HT-29 (cell line): ENCODE data around the gene CTNNA3. TPM values are rescaled to one million over a fixed set of nuclear protein-coding genes. Genes with fewer than 3 reads are reported as not detected.

ENCODE experiments used
- DNase-seq: peaks from one replicate; pipeline ENCODE4 v3.0.0-alpha.2; 2015; ENCODE audit warnings: low spot score
- total RNA-seq: library from RNA; depleted of rRNA; stranded (reverse); fragments of >200 nt; shearing (Covaris generic); gene quantifications from 2 replicates; pipeline ENCODE4 v1.2.3, GENCODE V29; 2014

CTNNA3 gene
- total RNA-seq, 1 experiment from 2014 or later, result not detected

DNA sequence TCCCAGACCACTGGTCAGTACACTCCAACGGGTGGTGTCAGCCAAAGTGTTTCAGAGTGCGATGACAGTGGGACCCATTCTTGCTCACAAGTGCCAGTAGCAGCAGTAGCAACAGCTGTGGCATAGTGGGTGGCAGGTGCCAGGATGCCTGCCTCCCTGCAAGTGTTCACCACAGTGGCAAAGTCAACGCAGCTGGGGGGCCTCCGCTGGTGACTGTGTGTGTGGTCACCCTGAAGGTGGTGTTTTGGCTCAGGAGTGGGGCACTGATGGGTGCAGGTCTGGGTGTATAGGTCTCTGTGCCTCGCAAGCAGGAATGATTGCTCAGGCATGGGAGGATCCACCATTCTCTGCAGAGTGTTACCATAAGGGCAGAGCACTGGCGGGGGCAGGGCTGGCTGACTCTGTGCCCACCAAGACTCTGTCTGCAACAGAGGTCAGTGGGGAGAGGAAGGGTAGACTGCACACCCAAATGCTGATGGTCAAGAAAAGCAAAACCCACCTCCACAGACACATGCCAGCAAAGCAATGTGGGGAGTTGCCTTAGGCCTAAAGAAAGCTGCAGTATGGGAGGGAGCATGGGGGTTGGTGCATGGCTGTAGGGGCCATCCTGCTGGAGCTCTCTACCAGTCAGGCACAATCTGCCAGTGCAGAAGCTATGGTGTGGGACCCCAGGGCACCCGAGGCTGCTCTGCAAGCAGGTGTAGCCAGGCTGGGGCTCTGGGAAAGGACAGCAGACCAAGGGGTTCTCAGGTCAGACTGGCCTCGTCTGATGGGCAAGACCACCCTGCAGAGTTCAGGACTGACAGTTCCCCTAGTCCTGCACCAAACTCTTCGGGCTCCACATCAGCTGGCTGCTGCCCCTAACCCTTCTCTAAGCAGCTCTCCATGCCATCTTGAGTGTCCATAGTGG lies 368.1 kb downstream of the CTNNA3 start:
- no peak for DNase-seq

DNA sequence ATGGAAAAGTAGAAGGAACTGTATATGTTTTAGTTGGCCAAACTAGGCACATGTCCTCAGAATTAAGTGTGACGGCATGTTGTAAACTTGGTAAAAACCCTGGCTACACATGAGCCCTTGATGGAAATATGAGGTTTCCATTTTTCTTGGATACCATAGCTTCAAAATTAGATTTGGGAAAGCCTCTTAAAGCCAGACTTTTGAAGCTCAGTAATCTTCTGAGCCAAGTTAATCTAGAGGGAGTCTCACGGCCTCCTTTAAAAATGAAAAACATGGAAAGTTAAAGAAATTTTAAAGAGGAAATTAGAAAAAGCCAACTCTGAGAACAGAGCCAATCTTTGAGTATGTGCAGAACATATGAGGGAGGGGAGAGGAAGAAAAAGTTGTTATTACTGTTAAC lies 376.0 kb downstream of the CTNNA3 start:
- no peak for DNase-seq

DNA sequence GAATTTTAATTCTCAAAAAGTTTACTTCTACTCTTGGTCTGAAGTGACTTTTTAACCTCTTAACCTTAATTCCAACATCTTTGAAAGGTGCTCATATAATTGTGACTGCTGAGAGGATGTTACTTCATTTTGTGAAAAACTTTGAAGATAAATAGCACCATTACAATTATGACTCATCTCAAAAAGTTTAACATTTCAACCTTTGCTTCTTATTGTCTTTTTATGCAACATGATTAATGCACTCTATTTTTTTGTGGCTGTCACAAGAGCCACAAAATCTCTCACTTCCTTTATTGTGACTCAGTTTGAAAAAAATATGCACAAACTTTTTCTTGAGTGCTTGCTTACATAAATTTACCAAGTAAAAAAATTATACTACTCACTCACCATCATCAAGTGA lies 387.1 kb downstream of the CTNNA3 start:
- DNase-seq, result no peak

DNA sequence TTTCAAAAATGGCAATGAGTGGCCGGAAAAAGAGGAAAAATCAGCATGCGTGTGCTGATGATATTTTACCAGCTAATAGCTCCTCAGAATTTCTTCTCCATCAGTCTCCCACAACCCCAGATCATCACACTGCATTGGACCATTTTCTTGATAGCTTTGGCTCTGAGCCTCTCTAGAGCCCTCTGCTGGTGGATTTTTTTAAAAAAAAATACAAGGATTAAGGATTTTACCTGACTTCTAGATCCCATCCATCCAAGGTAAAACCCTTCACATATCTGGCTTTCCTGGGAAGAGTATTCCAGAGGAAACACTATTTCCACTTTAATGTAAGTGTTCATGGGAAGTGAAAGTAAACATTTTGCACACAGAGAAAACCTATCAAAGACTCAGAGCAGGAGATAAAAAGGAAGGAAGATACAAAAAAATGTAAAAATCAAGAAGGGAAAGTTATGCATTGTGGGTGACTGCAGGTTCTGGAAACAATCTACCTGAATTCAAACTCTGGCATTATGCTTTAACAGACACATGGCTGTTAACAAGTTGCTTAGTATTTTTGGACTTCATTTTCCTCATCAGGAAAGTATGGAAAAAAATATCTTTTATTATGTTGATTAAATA lies 389.3 kb downstream of the CTNNA3 start:
- DNase-seq, result peak; percentile 67

DNA sequence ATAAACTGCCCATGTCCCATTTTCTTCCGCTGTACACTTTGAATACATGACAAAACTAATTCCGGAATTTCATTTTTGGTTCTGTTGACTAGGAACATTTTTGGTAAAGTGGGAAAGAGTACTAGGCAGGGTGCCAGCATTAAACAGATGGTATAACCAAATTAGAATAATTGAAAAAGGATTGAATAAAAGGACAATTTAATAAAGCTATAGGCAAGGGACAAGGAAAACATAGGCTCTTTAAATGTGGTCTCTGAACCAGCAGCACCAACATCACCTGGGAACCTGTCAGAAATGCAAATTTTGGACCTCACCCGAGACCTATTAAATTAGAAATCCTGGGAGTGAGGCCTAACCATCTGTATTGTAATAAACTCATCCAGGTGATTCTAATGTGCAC lies 393.3 kb downstream of the CTNNA3 start:
- DNase-seq, result no peak

DNA sequence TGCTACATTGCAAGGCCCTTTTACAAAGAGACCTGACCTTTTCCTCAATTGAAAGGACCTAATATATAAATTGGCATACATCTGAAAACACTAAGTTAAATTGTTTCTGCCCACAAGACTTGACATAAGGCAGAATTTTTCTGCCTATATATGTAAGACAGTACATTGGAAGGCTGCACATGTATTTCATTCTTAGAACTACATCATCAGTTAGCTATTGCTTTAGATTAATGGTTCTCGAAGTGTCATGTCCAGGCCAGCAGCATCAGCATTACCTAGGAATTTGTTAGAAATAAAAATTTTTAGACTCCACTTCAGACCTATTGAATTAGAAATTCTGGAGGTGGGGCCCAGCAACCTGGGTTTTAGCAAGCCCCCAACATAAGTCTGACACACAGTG lies 396.2 kb downstream of the CTNNA3 start:
- DNase-seq, result no peak

DNA sequence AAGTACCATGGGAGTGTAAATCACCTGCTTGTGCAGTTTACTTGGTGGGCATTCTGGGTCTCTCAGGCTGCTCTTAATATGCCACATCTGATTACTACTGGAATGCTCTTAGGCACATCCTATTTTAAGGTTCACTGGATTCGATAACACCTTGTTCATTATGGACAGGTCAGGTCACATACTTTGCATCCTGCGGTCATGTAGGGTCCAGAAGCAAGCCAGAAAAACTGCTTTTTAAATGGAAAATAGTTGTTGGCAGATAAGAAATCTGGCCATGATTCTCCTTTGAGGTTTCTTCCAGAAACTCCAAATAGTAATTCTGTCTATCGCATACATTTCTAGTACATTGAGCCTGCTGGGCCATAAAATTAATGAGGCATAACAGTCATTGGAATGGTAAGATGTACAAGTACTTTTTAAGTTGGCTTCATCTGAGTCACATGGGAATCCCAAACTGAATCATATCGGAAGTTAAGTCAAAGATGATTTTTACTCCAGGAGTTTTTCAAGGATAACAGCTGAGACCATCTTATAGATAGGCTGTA lies 398.3 kb downstream of the CTNNA3 start:
- DNase-seq, result no peak

DNA sequence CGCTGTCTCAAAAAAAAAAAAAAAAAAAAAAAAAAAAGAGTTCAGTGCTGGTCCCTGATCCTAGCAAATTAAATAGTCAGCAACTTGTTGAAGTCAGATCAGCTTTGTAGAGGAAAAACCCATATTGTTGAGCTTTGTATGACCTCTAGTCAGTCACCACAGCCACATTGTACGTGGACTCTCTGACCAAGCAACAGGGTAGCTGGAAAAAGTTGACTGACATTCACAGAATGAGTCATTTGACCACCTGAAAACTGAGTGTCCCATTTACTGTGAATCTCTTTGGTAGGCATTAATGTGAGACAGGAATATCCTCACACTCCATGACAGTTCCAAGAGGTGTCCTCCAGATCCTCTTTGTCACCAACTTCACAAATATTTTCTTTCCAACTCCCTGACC lies 399.1 kb downstream of the CTNNA3 start:
- no peak for DNase-seq

DNA sequence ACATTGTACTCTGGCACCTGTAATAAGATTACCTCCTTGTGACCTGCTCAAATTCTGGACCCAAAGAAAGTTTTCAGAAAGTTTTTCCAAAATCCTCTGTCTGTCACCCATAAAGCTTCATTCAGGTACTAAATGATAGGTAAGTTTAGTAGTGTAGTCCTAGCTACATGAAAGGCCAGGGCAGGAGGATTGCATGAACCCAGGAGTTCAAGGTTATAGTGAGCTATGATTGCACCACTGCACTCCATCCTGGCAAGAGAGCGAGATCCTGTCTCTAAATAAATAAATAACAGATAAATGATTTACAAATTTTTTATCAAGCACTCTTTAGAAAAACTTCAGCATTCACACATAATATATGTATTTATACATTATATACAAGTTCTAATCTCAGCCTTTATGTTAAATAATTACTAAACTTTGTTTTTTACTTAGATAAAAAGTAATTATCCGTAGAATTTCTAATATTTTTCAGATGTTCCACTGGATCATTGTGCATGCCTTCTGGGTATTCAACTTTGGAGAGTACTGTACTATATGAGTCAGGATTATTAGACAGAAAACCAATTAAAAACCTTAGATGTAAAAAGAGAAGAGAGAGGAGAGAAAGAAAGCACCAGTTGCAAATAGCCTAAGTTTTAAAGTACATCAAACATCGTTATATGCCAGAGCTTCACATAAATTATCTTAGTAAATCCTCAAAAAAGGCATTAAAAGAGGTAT lies 407.1 kb downstream of the CTNNA3 start:
- no peak for DNase-seq

DNA sequence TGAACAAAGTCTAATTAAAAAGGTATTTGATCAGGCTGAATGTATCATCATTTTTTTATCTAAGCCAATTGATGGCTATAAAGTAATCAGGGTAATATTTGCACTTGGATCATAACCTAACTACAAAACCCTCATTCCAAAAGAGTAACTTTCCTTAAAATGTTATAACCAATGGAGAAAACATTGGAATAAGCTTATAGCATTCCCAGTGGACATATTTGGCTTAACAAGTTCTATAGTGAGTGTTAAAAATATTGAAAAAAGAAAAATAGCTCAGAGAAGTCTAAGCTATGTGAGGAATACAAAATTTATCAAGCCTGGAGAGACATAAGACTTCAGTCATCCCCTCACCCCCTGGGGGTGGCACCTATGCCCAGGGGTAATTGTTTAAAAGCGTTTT lies 411.4 kb downstream of the CTNNA3 start:
- DNase-seq, result no peak

DNA sequence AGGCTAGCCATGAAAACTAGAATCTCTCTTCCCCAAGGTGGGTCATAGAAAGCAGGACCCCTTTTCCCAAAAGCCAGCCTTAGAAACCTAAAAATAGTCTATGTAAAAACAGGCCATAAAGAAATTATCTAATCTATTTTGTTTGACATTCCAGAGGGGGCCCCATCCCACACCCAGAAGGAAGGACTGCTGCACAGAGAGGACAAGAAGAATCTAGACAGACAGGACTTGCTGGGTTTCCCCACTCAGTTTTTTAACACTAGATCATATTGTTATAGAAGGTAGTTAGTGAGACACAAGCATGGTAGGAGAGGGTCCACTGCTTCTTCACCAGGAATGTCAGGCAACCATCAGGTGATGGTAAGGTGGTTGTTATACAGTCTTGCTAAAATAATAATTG lies 413.1 kb downstream of the CTNNA3 start:
- no peak for DNase-seq

DNA sequence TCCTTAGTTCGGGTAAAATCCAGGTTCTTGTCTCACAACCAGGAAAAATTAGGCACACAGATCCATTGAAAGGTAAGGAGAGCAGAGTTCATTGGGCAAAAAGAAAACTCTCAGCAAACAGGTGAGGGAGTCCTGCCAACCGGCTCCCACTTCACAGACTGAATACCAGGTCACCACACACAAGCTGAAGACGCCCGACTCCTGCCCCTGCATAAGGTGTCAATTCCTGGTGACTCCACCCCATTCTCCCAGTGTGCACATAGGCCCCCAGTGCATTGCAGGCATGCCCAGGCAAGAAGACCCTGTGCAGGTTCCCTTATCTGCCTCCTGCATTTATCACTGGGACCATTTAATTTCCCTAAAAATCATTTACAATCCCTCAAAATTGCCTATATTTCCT lies 415.6 kb downstream of the CTNNA3 start:
- no peak for DNase-seq

DNA sequence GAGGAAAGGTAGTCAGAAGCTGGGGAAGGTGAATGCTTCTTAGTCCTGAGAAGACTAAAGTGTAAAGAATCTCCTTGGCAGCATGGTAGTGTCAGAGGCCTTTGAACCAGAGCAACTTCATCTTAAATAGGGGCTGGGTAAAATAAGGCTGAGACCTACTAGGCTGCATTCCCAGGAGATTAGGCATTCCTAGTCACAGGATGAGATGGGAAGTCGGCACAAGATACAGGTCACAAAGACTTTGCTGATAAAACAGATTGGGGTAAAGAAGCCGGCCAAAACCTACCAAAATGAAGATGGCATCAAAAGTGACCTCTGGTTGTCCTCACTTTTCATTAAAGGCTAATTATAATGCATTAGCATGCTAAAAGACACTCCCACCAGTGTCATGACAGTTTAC lies 418.6 kb downstream of the CTNNA3 start:
- no peak for DNase-seq

DNA sequence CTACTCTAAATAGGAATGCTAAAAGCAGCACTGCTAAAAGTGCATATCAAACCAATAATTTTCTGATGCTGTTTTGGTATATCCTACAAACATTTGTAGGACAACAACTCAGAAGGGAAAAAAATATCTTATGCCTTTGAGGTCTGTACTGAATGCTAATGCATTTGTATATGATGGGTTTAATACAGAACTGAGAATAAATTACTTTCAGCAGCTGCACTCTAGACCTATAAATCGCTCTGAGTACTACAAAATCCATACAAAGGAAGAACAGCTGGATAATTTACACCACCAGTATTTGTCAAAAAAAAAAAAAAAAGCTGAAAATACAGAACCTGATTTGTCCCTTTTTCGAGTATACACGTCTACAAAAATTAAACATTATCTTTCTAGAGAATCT lies 426.2 kb downstream of the CTNNA3 start:
- no peak for DNase-seq

DNA sequence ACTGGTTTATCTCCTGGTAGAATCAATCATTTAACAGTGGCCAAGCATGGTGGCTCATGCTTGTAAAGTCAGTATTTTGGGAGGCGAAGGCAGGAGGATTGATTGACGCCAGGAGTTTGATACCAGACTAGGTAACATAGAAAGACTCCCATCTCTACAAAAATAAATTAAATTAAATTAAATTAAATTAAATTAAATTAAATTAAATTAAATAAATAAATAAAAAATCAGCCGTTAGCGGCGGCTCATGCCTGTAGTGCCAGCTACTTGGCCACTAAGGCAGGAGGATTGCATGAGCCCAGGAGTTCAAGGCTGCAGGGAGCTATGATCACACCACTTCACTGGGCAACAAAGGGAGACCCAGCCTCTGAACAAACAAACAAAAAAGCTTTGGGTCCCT lies 427.8 kb downstream of the CTNNA3 start:
- no peak for DNase-seq

DNA sequence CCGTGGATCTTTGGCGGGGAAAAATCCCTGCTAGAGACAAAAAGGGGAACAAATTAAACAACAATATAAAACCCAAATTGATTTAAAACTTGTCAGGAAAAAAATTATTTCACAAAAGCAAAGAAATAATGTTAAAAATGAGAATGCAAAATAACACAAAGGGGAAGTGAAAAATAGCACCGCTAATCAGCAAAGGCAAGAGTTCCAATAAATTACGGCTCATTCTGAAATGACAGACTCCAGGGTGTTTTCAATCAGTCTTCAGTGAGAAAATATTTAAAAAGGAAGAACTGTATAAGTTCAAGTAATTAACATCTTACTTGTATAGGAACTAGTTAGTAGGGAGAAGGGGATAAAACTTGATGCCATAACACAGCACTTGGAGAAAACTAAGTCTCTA lies 433.3 kb downstream of the CTNNA3 start:
- no peak for DNase-seq

DNA sequence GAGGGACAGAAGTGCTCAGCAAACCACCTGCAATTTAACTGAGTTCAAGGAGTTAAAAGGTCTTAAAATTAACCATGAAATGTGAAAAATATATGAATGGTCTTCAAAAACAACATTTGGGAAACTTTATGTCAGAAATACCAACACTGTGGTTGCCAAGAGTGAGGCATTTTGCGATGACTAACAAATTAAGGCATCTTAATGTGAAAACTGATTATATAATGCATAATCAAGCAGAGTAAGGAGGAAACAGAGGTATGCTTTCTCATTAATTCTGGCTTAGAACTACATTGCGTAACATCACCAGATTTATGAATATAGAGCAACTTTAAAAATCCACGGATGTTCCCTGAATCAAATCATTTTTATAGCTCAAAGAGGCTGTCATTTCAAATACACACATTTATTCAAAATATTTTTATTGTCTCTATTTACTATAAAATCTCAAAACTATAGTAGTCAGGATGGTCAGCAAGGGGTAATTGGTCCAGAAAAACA lies 434.6 kb downstream of the CTNNA3 start:
- DNase-seq, result no peak

DNA sequence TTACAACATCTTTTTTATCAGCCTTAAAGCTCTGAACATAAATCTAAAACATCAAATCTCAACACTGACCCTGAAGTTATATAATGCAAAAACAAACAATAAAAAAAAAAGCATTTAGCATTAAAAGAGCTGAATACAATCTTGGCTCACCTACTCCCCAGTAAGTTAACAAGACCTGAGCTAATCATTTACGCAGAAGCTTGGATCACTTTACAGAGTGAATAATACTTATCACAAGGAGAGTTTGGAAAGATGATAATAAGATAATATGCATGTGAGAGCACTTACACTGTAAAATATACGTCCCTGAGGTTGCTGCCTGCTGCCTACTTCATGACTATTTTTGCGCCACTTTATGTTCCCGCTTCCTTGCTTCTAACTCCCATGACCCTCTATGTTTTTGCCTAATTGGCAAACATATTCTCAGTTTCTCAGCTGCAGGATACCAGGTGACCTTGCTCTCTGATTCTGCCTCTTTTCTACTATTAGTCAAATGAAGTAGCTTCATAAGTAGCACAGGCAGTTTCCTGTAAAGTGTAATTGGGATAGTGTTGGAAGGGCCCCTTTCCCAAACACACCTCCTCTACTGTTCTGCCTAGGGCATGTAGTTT lies 436.6 kb downstream of the CTNNA3 start:
- peak; percentile 63 for DNase-seq

DNA sequence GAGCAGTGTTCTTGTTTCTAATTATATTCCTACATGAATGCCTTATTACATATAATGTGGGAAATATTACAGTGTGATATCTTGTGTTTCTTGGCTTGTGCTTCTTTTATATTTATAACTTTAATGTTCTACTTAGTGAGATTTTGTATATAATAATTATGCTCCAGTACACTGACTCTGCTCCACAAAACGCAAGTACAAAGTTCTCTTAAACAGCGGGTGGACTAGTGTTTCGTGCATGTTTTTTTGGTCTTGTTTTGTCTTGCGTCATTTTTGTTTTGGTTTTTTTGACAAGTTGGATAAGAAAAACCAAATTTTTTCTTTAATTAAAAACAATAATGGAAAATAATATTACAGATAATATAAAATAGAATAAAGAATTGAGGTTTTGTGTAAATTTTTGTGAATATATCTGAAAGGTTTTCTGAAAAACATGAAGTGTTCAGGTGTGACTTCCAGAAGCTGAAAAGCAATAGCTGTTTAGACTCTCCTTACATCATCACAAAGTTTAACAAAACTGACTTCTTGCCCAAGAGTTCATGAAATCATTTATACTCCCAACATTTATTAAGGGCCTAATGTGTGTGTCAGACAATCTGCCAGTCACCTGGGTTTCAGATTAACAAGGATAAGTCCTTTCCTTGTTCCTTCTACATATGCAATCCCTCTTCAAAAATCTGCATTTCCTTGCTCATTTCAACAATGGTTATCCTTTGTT lies 438.4 kb downstream of the CTNNA3 start:
- DNase-seq, result no peak

DNA sequence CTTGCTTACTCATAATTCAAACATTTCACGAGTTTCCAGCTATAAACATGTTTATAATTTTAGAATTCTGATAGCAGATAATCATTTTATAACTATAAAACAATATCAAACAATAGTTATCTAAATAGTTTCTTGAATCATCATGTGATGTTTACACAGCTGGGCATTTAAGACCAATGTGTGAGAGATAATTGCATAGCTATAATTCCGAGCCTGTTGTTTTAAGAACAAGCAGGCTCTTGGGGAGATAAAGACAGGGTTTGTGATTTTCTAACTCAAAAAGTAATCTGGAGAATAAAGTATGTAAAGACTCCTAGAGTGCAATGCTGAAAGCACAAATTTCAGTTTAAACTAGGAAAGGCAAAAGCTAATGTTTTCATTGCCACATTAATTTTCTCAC lies 439.0 kb downstream of the CTNNA3 start:
- DNase-seq, result peak; percentile 6

DNA sequence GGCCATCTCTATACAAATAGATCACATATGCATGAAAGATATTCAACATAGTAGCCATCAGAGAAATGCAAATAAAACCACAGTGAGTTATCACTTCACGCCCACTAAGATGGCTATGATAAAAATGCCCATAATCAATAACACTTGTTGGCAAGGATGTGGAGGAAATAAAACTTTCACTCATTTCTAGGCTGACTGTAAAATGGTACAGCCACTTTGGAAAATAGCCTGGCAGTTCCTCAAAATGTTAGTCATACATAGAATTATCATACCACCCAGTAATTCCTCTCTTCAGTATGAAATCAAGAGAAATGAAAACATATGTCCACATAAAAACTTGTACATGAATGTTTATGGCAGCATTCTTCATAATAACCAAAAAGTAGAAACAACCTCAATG lies 445.3 kb downstream of the CTNNA3 start:
- DNase-seq, result no peak
